GM21723 (cell line): Measurements from ENCODE around the gene HOXB8.

Source experiments
- ATAC-seq: cut with Tn5 transposase; IDR thresholded peaks from one replicate; pipeline ENCODE4 v1.9.1; 2021; ENCODE audit warnings: mild to moderate bottlenecking, moderate library complexity; ENCODE audit not compliant: unreplicated experiment

Gene HOXB8

DNA sequence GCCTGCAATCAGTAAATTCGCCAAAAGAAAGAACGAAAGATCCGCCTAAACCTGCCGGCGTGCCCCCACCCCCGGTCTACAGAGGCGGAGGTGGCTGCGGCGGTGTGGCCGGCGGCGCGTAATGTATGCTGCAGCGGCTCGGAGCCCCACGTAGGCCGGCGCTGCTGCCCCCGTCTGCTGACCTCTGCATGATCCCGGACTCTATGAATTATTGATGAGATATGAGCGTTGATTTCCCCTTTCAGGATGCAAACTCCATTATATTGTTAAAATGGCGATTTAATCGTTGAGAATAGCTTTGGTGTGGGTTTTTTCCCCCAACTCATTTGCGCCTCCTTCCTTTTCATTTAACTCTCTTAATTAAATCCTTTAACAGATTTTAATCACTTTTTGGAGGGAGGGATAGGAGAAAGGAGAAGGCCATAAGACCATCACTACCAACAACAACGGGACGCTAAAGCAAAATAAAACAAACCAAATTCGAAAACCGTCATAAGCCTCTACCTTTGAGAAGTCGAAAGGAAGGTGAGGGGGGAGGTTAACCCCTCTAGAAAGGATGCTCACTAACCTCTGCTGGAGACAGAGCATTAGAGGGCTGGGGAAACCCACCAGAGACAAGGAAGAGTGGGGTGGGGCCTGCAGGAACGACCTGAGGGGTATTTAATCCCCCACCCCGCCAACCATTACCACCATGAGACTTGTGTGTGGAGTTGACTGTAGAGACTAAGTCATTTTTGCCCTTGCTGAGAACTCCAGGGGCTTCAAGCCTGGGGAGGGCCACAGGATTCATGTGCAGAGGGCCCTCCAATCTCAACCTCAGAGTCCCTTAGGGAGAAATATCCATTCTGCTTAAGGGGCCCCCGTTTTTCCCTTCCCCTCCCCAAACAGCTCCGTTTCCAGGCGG lies 28.5 kb downstream of the HOXB8 start:
- ATAC-seq: no peak

DNA sequence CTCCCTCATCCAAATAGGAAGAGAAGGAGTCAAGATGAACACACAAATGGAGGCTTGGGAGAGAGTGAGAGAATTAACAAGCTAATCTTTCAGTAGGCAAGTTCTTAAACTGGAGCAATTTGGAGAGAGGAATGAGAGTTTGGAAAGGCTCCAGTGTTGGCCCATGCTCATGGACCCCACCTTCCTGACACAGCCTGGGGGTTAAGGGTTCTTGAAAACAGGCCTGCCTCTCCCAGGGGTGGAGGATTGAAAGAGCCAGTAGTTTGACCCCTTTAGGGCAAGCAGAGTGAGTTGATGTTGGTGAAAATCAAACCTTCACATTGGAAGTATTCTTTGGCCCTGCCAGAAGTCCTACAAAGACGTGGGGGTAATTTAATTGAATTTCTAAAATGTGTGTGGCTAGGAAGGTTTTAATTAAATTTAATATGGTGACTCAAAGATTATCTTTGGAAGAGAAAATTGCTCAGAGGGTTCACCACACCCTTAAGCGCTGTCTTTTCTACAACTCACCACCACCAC lies 30.8 kb downstream of the HOXB8 start:
- no peak for ATAC-seq

GRCh38 chr17:48583708-48584222 lies 31.3 kb downstream of the HOXB8 start:
- no peak for ATAC-seq

DNA sequence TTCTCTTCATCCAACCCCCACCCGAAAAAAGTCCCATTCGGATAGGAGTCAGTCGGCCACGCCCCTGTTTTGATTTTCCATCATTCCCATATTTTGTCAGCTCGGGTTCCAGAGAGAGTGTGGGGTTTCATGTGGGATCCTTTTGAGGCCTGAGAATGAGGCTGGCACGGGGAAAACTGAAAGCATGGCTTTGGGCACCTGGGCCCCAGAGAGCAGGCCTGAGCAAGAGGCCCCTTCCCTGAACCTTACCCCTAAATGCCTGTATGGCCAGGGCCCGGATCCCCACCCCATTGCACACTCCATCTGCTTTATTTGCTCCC lies 32.4 kb downstream of the HOXB8 start:
- no peak for ATAC-seq

GRCh38 chr17:48579760-48580554 lies 35.1 kb downstream of the HOXB8 start:
- ATAC-seq: no peak

GRCh38 chr17:48579471-48579759 lies 35.7 kb downstream of the HOXB8 start:
- no peak for ATAC-seq

GRCh38 chr17:48578616-48579470 lies 36.2 kb downstream of the HOXB8 start:
- ATAC-seq: no peak

GRCh38 chr17:48577946-48578615 lies 37.0 kb downstream of the HOXB8 start, which contains the start of gene HOXB4:
Gene HOXB4 (minus strand): TSS chr17:48578350. CDS start chr17:48578319, 31 bp downstream.
- no peak for ATAC-seq

DNA sequence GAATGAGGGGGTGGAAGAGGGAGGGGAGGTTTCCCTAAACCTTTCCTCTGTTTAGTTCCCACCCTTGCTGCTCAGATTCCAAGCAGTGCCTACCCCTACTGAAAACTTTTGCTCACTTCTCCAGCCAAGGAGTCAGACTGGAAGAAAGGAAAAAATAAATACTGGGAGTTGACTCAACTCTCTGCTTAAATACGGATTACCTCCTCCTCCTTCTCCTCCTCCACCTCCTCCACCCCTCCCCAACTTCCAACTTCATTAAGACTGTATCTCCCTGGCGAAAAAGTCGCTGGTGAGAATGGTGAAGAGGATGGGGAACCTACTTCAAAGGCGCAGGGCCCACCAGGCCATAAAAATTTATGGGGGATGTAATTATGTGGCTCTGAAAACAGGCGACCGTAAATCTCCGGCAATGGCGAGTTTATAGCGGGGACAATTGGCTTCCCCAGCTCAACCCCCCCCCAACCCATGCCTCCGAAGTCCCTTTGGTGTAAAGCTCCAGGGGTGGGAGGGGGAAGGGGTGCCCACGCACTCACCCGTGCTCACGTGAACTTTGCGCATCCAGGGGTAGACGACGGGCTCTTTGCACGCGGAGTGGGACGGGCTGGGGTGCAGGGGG lies 37.7 kb downstream of the HOXB8 start:
- ATAC-seq: no peak

DNA sequence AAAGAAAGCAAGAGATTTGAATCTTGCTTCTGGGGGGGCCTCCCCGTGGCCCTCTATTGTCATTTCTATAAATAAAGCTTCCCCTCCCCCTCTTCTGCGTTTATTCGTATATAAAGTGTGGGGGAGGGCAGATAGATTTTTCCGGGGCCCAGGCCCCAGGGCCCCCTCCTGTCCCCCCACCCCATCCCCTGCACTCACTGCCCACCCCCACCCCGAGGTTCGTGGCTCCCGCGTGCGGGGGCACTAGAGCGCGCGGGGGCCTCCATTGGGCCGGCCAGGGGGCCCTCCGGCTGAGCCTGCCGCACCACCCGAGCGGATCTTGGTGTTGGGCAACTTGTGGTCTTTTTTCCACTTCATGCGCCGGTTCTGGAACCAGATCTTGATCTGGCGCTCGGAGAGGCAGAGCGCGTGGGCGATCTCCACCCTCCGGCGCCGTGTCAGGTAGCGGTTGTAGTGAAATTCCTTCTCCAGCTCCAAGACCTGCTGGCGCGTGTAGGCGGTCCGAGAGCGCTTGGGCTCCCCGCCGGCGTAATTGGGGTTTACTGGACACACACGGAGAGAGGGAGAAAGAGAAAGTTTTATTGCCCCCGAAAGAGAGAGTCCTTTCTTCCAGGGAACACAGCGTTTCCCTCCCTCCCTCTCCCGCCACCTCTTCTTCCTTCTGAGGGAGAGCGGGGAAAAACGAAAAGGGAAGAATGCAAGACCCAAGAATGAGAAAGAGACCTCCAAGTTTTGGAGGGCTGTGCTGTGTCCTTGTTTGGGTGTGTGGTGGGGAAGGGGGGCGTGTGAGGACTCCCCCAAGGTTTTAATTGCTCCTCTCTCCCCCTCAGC lies 38.4 kb downstream of the HOXB8 start:
- no peak for ATAC-seq

DNA sequence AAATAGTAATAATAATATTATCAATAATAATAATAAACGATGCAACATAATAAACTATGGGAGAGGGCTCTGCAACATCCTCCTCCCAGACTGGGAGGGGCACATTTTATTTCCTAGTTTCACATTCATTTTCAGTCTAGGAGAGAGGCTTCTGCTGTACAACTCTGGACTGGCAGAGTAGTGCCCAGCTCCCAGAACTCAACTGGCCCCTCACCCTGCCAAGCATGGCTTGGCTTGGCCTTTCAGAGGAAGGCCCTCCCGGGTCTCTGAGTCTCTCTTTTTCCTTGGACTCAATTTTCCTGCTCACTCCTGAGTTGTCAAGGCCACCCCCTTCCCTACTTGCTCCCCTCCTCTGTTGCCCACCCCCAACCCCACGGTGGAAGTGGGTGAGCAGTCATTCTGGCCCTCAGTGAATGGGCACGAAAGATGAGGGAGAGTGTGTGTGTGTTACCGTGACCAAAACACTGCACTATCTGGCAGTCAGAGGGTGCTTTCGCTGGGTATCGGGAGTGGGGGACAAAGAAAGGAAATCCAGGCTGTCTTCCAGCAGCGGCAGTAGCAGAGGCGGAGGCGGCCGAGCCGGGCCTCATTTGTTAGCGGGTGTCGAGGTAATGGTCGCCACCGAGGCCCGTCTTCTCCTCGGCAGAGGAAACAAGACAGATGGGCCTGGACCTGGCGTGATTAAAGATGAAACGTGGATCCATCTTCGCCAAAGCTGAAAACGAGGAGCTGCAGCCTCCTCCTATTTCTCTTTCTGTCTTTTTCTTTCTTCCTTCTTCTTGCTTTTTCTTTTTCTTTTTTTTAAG lies 39.2 kb downstream of the HOXB8 start:
- no peak for ATAC-seq

DNA sequence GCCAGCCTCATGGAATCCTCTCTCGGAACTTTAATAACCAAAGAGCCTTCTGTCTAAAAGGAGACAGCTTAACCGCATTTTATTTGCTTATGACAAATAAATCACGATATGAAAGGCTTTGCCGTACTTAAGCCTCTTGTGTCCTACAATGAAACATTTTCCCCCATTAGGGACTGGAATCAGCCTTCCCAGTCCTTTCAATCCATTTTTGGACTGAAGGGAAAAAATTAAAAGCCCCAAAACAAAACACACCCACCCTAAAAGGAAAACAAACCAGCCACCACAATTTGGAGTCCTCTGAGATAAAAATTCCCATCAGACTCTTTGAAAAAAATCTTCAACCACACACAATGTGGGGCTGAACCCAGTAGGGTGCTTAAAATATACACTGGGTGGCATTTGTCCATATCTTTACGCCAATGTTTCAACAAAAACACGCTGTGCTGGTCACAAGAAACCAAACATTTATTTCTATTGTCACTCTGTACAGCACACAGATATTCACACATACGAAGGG lies 40.0 kb downstream of the HOXB8 start:
- no peak for ATAC-seq

- ATAC-seq: no peak
These were observed 40.5 kb downstream of the HOXB8 start for GRCh38 chr17:48574505-48575065.

DNA sequence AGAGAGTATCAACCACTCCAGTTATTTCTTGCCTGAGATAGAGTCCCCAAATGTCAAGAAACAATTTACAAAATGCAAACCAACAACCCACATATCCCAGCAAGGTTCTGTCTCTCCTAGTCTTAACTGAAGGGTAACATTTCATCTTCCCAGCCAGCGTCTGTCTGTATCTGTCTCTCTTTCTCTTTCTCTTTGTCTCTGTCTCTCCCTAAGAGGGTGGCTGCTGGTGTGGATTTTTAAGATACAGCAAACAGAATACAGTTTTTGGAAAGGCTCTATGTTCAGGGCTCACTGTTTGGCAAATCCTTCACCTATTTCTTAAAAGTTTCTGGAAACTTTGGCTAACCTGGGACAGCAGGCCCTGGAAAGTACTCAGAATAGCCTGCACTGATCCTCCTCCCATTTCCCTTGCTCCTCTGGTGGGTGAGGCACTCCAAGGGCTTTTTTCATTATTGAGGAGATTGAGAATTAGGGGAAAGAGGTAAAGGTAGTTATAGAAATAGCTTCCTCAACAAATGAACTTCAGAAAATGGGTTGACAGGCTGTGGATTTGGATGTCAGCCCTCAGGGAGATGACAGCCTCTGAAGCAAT lies 43.2 kb downstream of the HOXB8 start:
- ATAC-seq: no peak

DNA sequence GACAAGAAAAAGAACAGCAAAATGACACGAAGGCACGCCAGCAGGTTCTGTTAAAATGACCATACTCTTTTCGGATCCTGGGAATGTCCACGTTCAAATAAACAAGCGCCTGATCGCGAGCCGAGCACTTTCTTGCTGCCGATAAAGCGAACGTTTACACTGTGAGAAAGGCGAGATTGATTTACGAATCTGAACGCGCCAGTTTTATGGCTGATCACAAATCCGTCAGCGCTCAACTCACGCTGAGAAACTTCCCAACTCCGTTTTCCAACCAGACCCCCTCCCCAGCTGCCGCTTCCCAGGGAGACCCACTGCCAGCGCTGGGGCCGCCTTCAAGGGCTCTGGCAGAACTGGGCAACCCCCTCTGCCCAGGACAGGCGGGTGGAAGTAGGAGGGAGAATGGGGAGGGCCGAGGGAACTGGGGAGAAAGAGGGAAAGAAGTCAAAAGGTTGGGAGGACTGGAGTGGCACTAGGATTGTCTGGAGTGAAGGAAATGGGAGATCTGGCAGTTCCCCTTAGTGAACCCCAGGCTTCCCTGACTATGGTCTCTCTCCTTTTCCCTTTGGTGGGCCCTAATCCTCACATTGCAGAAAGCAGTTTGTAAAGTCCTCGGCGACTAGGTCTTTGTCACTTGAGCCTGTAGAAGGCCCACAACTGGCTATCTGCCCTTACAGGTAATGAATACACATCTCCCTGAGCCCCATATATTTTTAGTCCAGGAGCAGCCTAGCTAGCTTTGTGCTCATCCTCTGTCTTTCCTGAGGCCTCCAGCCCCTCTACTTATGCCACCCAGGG lies 43.9 kb downstream of the HOXB8 start:
- ATAC-seq: no peak

DNA sequence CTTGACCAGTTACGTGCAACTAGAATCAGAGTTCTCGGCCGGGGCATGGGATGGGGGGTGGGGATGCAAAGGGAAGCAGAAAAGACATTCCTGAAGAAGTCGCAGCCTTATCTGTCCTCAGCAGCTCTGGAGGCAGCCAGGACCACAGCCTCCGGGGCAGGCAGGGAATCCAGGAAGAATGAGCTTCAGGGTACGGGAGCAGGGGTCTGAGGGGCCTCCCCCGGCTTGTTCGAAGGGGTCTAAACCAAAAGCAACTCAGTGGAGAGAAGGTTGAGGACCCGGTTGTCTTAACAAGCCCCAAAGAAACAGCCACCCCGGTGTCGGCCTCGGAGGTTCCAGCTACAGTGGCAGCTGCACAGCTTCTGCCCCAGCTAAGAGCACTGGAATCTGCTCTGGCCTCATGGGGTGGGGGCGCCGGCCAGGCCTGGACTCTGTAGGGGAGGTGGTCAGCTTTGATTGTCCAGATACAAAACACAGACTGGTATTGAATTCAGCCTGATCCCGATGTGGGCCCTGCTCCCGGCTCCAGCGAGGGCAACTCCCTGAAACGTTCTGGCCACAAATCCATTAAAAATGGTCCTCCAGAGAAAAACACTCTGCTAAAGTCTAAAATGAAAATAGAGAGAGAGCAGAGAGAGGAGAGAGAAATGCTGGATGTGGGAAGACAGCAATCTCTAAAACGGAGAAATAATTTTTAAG lies 44.6 kb downstream of the HOXB8 start:
- ATAC-seq: no peak
